Measurements from ENCODE around the gene TP53I11.
A peak's percentile ranks its signal among the peaks of the same experiment; 100 is the strongest.

Gene TP53I11

GRCh38 chr11:44939673-44940395 lies 10.8 kb downstream of the TP53I11 start:
- DNase-seq (ENCODE audit: low read depth) = no peak

DNA sequence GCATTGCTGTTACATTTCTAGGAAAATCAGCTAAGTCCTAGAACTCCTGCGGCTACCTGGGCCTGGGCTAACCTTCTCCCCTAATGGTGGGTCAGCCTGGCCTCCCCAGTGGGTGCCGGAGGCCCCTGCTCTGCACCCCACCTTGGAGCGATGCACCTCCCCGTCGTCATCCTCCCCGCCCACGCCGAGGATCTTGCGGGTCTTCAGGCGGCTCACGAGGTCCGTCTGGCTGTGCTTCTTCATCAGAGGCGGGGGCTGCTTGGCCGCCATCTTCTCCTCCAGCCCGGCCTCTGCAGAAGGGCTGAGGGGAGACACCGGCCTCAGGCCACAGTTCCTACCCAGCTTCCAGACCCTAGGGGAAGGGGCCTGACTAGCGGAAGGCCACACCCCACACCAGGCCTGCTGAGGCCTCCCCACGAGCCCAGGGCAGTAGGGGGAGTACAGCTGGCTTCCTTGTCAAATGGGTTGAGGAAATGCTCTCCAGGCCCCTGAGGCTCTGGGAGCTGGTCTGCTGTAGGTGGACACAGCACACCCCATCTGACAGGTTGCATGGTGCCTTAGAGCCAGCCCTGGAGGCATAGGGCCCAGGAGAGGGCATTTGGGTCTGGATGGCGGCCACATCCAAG lies 12.5 kb downstream of the TP53I11 start:
- no peak for DNase-seq (ENCODE audit: low read depth)

GRCh38 chr11:44936951-44937543 lies 13.6 kb downstream of the TP53I11 start:
- DNase-seq (ENCODE audit: low read depth) = no peak

DNA sequence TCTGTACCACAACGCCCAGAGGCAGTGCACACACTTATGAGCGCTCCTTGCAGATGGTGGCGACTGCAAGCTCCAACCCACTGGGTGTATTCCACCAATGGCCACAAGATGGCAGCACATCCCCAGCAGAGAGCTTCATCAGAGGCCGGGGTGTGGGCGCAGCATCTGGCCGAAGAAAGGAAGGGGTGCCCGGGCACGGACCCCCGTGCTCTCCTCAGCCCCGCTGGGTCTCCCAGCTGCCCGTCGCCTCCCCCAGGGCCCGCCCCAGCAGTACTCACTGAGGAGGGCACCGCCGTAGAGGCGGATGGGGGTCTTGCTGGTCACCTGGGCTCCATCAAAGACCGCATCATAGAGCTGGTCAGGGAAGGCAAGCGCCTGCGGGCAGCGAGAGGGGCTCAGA lies 14.2 kb downstream of the TP53I11 start:
- peak; percentile 79 for DNase-seq (ENCODE audit: low read depth)

DNA sequence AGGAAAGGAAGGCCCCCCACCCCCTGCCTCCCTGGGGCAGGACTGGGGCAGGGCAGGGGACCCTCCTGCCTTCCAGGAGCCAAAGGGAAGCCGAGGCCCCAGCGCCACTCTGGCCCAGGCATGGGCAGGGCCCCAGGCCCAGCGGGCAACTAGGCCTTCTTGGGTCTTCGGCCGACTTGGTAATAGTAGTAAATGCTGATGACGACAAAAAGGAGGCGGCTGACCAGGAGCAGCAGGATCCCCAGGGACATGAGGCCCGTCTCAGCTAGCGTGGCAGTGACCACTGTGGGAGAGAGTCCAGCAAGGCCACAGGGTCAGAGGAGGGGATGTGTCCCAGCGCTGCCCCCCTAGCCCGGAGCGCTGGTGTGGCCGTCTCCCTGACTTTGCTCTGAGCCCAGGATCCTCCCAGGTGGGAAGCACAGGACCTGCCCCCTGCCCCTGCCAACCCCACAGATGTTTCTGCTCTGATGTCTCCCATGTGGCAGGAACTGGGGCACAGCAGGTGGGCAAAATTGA lies 15.9 kb downstream of the TP53I11 start:
- no peak for DNase-seq (ENCODE audit: low read depth)

GRCh38 chr11:44934110-44934509 lies 16.6 kb downstream of the TP53I11 start:
- DNase-seq (ENCODE audit: low read depth) = no peak

DNA sequence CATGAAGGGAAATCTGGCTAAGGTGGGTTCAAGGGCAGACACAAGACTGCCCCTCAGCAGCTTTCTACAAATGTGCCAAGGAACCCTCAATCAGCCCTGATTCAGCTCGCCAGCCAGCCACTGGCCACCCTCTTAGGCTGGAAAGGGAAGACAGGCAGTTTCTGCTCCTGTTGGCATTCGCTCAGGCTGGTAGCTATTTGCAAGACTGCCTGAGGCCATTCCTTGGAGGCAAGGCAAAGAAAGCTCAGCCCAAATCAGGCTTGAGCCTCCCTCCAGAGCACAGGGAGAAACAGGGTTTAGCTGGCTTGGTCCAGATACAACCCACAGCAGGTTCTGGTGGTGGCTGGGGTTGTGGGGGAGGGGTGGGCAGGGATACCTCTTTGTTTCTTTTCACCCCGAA lies 19.2 kb downstream of the TP53I11 start:
- DNase-seq (ENCODE audit: low read depth) = no peak

GRCh38 chr11:44930588-44931302 lies 19.9 kb downstream of the TP53I11 start:
- no peak for DNase-seq (ENCODE audit: low read depth)

GRCh38 chr11:44928816-44929215 lies 21.9 kb downstream of the TP53I11 start:
- no peak for DNase-seq (ENCODE audit: low read depth)

DNA sequence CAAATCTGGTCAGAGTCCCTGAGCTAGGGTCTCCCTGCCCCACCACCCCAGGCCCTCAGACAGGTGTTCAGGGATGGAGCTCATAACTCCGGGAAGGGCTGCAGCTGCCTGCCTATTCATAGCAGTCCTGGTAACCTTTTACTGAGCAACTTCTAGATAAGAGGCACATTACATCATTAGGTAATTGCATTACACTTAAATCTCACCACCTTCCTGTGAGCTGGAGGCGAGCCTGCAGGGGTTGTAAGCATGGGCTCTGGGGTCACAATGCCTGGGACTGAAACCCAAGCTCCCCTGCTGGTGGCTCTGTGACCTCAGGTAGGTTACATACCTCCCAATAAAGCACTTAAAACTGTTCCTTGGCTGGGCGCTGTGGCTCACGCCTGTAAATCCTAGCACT lies 22.5 kb downstream of the TP53I11 start:
- DNase-seq (ENCODE audit: low read depth) = no peak

GRCh38 chr11:44927174-44927661 lies 23.5 kb downstream of the TP53I11 start:
- peak; percentile 55 for DNase-seq (ENCODE audit: low read depth)

- DNase-seq (ENCODE audit: low read depth) = no peak
These were observed 24.6 kb downstream of the TP53I11 start for GRCh38 chr11:44926036-44926435.

DNA sequence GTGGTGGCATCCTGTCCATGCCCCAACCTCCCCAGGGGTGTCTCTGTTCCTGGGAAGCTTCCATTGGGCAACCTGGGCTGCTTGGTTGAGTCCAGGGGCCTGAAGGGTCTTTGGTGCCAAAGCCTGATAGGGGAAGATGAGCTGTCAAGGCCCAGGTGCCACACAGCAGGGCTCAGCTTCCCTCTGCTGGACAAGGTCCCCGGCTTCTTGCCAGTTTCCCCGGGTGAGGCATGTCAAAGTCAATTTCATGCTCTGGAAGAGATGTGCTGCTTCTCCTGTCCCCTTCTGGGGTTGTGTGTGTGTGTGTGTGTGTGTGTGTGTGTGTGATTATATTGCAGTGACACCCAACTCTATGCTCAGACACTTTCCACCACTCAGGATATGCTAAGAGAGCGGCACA lies 26.9 kb downstream of the TP53I11 start:
- no peak for DNase-seq (ENCODE audit: low read depth)

- no peak for DNase-seq (ENCODE audit: low read depth)
These were observed 27.6 kb downstream of the TP53I11 start for GRCh38 chr11:44923115-44923514.

GRCh38 chr11:44920451-44920850 lies 30.2 kb downstream of the TP53I11 start:
- no peak for DNase-seq (ENCODE audit: low read depth)

GRCh38 chr11:44917741-44918140 lies 32.9 kb downstream of the TP53I11 start:
- DNase-seq (ENCODE audit: low read depth) = no peak

- no peak for DNase-seq (ENCODE audit: low read depth)
These were observed 33.8 kb downstream of the TP53I11 start for GRCh38 chr11:44916801-44917385.

DNA sequence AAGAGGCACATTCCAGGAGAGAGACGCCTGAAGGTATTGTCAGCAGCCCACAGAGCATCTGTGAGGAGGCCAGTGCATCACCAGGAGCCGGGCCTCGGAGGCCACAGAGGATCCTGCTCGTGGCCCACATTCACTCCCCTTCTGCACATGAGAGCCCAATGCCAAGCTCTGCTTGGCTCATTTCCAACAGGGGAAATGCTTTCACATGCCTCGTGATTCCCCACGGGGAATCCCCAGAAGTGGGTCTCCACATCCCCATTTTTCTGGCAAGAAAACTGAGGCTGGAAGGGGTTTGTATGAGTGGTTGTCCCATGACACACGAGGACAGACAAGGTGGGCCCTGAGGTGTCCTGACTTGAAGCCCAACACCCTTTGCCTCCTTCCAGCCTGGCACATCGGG lies 34.4 kb downstream of the TP53I11 start:
- no peak for DNase-seq (ENCODE audit: low read depth)

GRCh38 chr11:44915621-44916020 lies 35.1 kb downstream of the TP53I11 start:
- no peak for DNase-seq (ENCODE audit: low read depth)

- DNase-seq (ENCODE audit: low read depth) = no peak
These were observed 35.7 kb downstream of the TP53I11 start for GRCh38 chr11:44915004-44915403.

- DNase-seq (ENCODE audit: low read depth) = no peak
These were observed 36.6 kb downstream of the TP53I11 start for GRCh38 chr11:44914105-44914504.

DNA sequence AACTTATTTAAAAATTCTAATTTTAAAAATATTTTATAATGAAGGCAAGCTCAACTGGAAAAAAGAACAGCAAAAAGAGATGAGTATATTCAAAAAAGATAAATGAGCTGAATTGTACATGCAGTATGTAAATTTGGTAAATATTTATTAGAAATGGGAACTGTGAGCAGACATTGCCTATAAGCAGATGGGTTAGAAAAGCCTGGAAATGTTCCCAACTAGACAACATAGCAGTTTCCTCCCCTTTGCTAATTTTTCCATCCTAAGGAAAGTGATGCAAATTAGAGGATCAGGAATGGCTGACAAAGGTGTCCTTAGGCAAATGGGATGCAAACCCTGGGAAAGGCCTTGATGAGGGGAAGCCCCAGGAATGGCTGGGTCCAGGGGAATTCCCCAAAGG lies 37.2 kb downstream of the TP53I11 start:
- no peak for DNase-seq (ENCODE audit: low read depth)
